Stimulated activated CD8-positive, alpha-beta memory T cell treated with anti-CD3 and anti-CD28 coated beads, Interleukin-15, amount 100 ng/mL, for 1 hour (primary cell): ENCODE data around the gene PLEKHM1.
"Not testable (repeated sequence)": the region's sequence is repeated elsewhere in the genome, so short reads cannot be mapped to it uniquely, and the experiment has no call there.

Experiments
- DNase-seq: peaks from one replicate; pipeline ENCODE4 v3.0.0-alpha.2; 2020; ENCODE audit warnings: low read depth

The PLEKHM1 gene

GRCh38 chr17:45441526-45442310, 48.8 kb downstream of the PLEKHM1 start:
- no peak for DNase-seq

GRCh38 chr17:45440839-45441515, 49.5 kb downstream of the PLEKHM1 start:
- not testable (repeated sequence) for DNase-seq

- DNase-seq: no peak
These were observed 50.3 kb downstream of the PLEKHM1 start for GRCh38 chr17:45440161-45440778.

- no peak for DNase-seq
These were observed 51.5 kb downstream of the PLEKHM1 start for GRCh38 chr17:45438931-45439610.

GRCh38 chr17:45437465-45438283, 52.8 kb downstream of the PLEKHM1 start:
- DNase-seq: no peak

- DNase-seq: no peak
These were observed 53.7 kb downstream of the PLEKHM1 start for GRCh38 chr17:45436625-45437464.

GRCh38 chr17:45436161-45436560, 54.4 kb downstream of the PLEKHM1 start:
- DNase-seq: no peak

- no peak for DNase-seq
These were observed 55.0 kb downstream of the PLEKHM1 start for GRCh38 chr17:45435481-45435880.

- no peak for DNase-seq
These were observed 57.4 kb downstream of the PLEKHM1 start for GRCh38 chr17:45433159-45433535.

GRCh38 chr17:45432405-45433158, 57.9 kb downstream of the PLEKHM1 start, which contains the start of gene ARHGAP27:
TSS of gene ARHGAP27 (minus strand) at chr17:45432870. CDS start at chr17:45430279, 2,591 bp downstream.
- no peak for DNase-seq

GRCh38 chr17:45431531-45432404, 58.8 kb downstream of the PLEKHM1 start:
- DNase-seq: peak; percentile 46

- no peak for DNase-seq
These were observed 59.6 kb downstream of the PLEKHM1 start for GRCh38 chr17:45430738-45431530.

GRCh38 chr17:45430006-45430737, 60.3 kb downstream of the PLEKHM1 start:
- no peak for DNase-seq

GRCh38 chr17:45429339-45430005, 61.0 kb downstream of the PLEKHM1 start:
- DNase-seq: no peak

- DNase-seq: no peak
These were observed 61.6 kb downstream of the PLEKHM1 start for GRCh38 chr17:45428931-45429338.

GRCh38 chr17:45428050-45428617, 62.4 kb downstream of the PLEKHM1 start:
- DNase-seq: peak; percentile 67
